Keratinocyte (primary cell): ENCODE data around the gene CREB3L2.

Experiments
- EZH2 ChIP-seq: IDR thresholded peaks from one replicate; pipeline ENCODE4 v1.6.1; 2012; ENCODE audit warnings: inconsistent platforms, mild to moderate bottlenecking, low read length, moderate library complexity
- TF ChIP-seq, protein P1 (sequence below), 3 experiments: IDR thresholded peaks in 1 of 3; conservative IDR thresholded peaks in 1 of 3; optimal IDR thresholded peaks in 1 of 3; 2 replicates in 2 of 3; 3 replicates in 1 of 3; pipeline versions ENCODE3 to v1.5.1; 2011; ENCODE audit warnings: low read length in 3 of 3, mild to moderate bottlenecking in 3 of 3, moderate library complexity in 2 of 3, control low read depth in 1 of 3, inconsistent platforms in 1 of 3; ENCODE audit not compliant: insufficient read depth in 2 of 3; ENCODE audit errors: extremely low read depth in 1 of 3

DNA sequence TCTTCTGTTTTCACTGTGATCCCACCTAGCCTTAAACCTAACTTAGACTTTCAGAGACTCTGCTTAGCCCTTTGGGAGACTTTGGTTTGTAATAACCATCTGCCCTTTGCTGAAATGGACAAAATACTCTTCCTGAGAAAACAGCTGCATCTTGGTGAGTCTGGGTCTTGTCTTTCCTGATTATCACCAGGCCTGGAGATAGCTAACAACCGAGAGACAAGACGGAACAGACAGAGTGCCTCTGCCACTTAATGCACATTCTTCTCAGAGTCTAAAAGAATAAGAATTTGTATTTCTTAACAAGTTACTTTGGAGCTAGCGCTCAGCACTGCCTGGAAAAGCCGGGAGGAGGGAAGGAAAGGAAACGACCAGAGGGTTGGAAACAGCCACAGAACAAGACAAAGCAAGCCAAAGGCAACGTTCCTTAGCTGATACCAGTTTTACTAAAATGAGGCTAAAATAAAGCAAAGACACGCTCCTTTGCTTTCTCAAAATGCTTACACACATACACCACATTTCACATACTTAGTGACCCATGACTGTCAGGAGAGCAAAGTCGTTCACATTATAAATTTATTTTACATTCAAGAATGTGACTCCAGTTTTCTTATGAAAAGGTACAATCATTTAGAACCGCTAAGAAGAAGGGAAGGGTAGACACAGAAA, 84.8 kb downstream of the CREB3L2 start:
- TF ChIP-seq, protein P1, sequence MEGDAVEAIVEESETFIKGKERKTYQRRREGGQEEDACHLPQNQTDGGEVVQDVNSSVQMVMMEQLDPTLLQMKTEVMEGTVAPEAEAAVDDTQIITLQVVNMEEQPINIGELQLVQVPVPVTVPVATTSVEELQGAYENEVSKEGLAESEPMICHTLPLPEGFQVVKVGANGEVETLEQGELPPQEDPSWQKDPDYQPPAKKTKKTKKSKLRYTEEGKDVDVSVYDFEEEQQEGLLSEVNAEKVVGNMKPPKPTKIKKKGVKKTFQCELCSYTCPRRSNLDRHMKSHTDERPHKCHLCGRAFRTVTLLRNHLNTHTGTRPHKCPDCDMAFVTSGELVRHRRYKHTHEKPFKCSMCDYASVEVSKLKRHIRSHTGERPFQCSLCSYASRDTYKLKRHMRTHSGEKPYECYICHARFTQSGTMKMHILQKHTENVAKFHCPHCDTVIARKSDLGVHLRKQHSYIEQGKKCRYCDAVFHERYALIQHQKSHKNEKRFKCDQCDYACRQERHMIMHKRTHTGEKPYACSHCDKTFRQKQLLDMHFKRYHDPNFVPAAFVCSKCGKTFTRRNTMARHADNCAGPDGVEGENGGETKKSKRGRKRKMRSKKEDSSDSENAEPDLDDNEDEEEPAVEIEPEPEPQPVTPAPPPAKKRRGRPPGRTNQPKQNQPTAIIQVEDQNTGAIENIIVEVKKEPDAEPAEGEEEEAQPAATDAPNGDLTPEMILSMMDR (optimal IDR thresholded peaks at IDR 0.05 in 1 of 3, IDR thresholded peaks at IDR 0.05 in 1 of 3, conservative IDR thresholded peaks at IDR 0.05 in 1 of 3; ENCODE audit: extremely low read depth in 1 of 3, insufficient read depth in 2 of 3, low read length in 3 of 3), result no peak
- TF ChIP-seq EZH2, result no peak
